ENCODE measurements around the gene CAMK1. TPM values are rescaled to one million over a fixed set of nuclear protein-coding genes. Genes with fewer than 3 reads are reported as not detected.

The CAMK1 gene
- total RNA-seq, 1 experiment from 2014 or later = 19.7 TPM

GRCh38 chr3:9736831-9737230, 32.9 kb downstream of the CAMK1 start:
- ATAC-seq (no peak), DNase-seq (ENCODE audit: low read depth, low spot score) (no peak)
- no peaks in the 10 kb centered on the region for H3K9me2 ChIP-seq (ENCODE audit: insufficient read depth)
- CTCF ChIA-PET = no interaction called here
- H3K27ac ChIP-seq (ENCODE audit: low read depth, low read length) = no peak overlapping the region
- TF ChIP-seq REST (IDR thresholded peaks at IDR 0.05; ENCODE audit: low read depth) = no peak
- no peak for TF ChIP-seq ELF1 (IDR thresholded peaks at IDR 0.05; ENCODE audit: borderline replicate concordance, low read depth)
- TF ChIP-seq MAX (IDR thresholded peaks at IDR 0.05) = no peak
- no peak for TF ChIP-seq RAD21 (IDR thresholded peaks at IDR 0.05; ENCODE audit: low read depth)
- TF ChIP-seq SP1 (IDR thresholded peaks at IDR 0.05; ENCODE audit: low read depth) = no peak
- no peak for TF ChIP-seq CEBPB (IDR thresholded peaks at IDR 0.05; ENCODE audit: low read depth)
- no peak for TF ChIP-seq JUND (IDR thresholded peaks at IDR 0.05)
- TF ChIP-seq ATF3 (IDR thresholded peaks at IDR 0.05) = no peak
- no peak for TF ChIP-seq ZFX (IDR thresholded peaks at IDR 0.05)
- no peak for TF ChIP-seq POLR2A (IDR thresholded peaks at IDR 0.05; ENCODE audit: borderline replicate concordance, extremely low read depth, insufficient read depth, insufficient read length)
- no peak for TF ChIP-seq CTCF (IDR thresholded peaks at IDR 0.05 in 2 of 3, conservative IDR thresholded peaks at IDR 0.05 in 1 of 3; ENCODE audit: borderline replicate concordance in 1 of 3, insufficient read depth in 1 of 3, low read depth in 2 of 3, low read length in 2 of 3)
- no peak for TF ChIP-seq EGR1 (IDR thresholded peaks at IDR 0.05; ENCODE audit: low read depth)
- no peak for TF ChIP-seq ZNF274 (IDR thresholded peaks at IDR 0.05; ENCODE audit: low read depth, low read length)
- no peak for TF ChIP-seq FOSL1 (IDR thresholded peaks at IDR 0.05; ENCODE audit: low read depth)
- intact Hi-C loops (cut with micrococcal nuclease) = loop anchor here (10.0 kb wide), 1 partner anchor 382 kb away; no protein-coding TSS in a partner anchor
- POLR2A ChIA-PET = no interaction called here
- peaks cover 67% of the 10 kb centered on the region for H3K79me2 ChIP-seq (ENCODE audit: insufficient read depth, low read length)
- H3K4me3 ChIP-seq (replicated peaks in 1 of 2; ENCODE audit: low read depth in 1 of 2, low read length in 2 of 2) = no peak overlapping the region
- BruUV-seq (replicated peaks) = no TSS peak
- no peak overlapping the region for H2AFZ ChIP-seq (ENCODE audit: low read depth, low read length, poor library complexity, severe bottlenecking)
- no peak overlapping the region for H3K9ac ChIP-seq (ENCODE audit: low read length)
- H3K4me1 ChIP-seq (ENCODE audit: control insufficient read depth in 1 of 2, insufficient read depth in 2 of 2, low read length in 2 of 2) = peaks cover 9 to 14% of the 10 kb centered on the region in 2 experiments; a peak in 3 of 4 replicates
- H3K36me3 ChIP-seq (ENCODE audit: control insufficient read depth in 1 of 2, insufficient read depth in 2 of 2, low read length in 2 of 2) = peaks cover 53 to 69% of the 10 kb centered on the region in 2 experiments
- H3K4me2 ChIP-seq (ENCODE audit: low read length) = no peak overlapping the region
- no peaks in the 10 kb centered on the region for H3K9me3 ChIP-seq (ENCODE audit: control insufficient read depth in 1 of 2, insufficient read depth in 1 of 2, low read depth in 1 of 2, low read length in 2 of 2)
- peaks cover 4% of the 10 kb centered on the region; the same call in 1 of the 2 replicates for H4K20me1 ChIP-seq (ENCODE audit: insufficient read depth)
- no peaks in the 10 kb centered on the region for H3K27me3 ChIP-seq (ENCODE audit: insufficient read depth, low read length)
- RAD21 ChIA-PET (ENCODE audit: low non-redundant PET in 1 of 2, low total read pairs in 2 of 2, uncharacterized antibody in 2 of 2, unreplicated experiment in 2 of 2) = no interaction called here
